ENCODE measurements around the gene CS. TPM values are rescaled to one million over a fixed set of nuclear protein-coding genes. Genes with fewer than 3 reads are reported as not detected.

CS gene
- total RNA-seq, 2 experiments from 2014 or later, result 188 to 193 TPM

DNA sequence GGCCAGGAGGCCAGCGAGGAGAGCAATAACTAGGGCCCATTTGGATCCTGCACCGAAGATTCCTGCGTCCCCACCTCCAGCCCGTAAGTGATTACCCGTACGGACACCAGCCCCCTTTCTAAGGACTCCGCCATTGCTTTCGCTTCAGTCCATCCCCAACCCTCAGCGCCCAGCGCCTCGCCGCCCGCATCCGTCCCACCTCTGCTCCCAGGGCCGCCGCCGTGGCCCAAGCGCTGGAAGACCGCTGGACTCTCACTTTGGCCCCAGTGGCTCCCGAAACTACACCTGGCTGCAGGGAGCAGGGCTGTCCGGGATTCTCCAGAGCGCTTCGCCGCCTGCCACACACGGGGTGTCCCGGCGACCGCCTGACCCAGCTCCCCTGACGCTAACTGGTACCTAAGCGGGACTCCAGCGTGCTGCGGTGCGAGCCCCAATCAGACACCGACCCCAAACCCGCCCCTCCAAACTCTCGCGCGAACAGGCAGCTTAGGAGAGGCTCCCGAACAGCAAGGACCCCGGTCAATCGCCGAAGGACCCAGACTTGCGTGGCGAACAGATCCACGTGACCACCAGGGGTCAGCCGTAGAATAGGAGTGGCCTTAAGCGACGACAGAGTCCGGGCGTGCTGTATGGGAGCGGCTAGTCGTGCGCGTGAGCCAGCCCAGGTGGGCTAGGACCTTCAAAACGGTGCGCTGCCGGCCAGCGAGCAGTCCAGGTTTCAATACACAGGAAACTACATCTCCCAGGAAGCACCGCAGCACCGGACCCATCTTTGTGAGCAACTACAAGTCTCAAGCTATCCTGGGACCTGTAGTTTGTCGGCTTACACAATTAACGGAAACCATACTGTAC lies 15.7 kb upstream of the CS start, which contains the start of gene CNPY2:
Gene CNPY2, minus strand, starts transcription at position 367 of the 852 bp plus-strand sequence. CDS start 771 bp downstream, outside the sequence.
- ChIA-PET CTCF (interaction anchor here (0.6 to 2.6 kb wide), 14 partner anchors 10 to 321 kb away, joined by 3 to 24 read pairs (median 4); partner anchors contain the start of genes ANKRD52, IL23A, RNF41 and SMARCC2), POLR2A (interaction anchor here (0.7 to 3.8 kb wide), 28 partner anchors 9 to 498 kb away, joined by 3 to 66 read pairs (median 4); partner anchors contain the start of genes ANKRD52, COQ10A, IL23A and MYL6)
- H3K4me1 Mint-ChIP-seq, result peaks cover 21% of the 10 kb centered on the region
- H3K27ac Mint-ChIP-seq, result peak within 1 kb of the TSS; percentile 94
- peak within 1 kb of the TSS; percentile 96 for H3K4me3 Mint-ChIP-seq
- peak; percentile 94 for DNase-seq
- peaks cover 24% of the 10 kb centered on the region for H3K36me3 Mint-ChIP-seq (ENCODE audit: low read depth)
- no peaks in the 10 kb centered on the region for H3K9me3 Mint-ChIP-seq
- no peaks in the 10 kb centered on the region for H3K27me3 Mint-ChIP-seq

DNA sequence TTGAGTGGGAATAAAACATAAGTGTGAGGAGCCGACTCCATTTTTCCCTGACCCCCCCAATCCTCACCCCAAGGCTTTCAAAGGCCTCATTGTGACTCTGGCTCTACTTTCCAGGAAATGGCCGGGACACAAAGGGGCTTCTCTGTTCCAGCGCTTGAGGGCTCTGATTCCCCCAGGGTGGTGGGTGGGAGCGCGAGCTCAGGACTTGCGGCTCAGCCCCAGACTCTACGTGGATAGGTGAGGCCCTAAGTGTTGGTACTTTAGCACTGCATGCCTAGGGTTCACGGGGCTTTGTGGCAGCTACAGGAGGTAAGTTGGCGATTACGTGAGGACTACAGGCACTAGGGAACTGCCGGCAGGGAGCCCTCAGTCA lies 15.1 kb upstream of the CS start:
- H3K9me3 Mint-ChIP-seq, result no peaks in the 10 kb centered on the region
- peaks cover 30% of the 10 kb centered on the region for H3K36me3 Mint-ChIP-seq (ENCODE audit: low read depth)
- peak; percentile 31 for DNase-seq
- H3K27me3 Mint-ChIP-seq, result no peaks in the 10 kb centered on the region
- peak overlapping the region; percentile 96 for H3K4me3 Mint-ChIP-seq
- POLR2A ChIA-PET, result interaction anchor here (0.9 to 3.8 kb wide), 22 partner anchors 10 to 341 kb away, joined by 3 to 66 read pairs (median 5); partner anchors contain the start of genes COQ10A, IL23A, MYL6B and PAN2
- CTCF ChIA-PET, result interaction anchor here (1.0 to 2.6 kb wide), 8 partner anchors 10 to 149 kb away, joined by 3 to 24 read pairs (median 6); partner anchors contain the start of genes ANKRD52, IL23A and STAT2
- H3K4me1 Mint-ChIP-seq, result peaks cover 21% of the 10 kb centered on the region
- H3K27ac Mint-ChIP-seq, result peak overlapping the region; percentile 94

DNA sequence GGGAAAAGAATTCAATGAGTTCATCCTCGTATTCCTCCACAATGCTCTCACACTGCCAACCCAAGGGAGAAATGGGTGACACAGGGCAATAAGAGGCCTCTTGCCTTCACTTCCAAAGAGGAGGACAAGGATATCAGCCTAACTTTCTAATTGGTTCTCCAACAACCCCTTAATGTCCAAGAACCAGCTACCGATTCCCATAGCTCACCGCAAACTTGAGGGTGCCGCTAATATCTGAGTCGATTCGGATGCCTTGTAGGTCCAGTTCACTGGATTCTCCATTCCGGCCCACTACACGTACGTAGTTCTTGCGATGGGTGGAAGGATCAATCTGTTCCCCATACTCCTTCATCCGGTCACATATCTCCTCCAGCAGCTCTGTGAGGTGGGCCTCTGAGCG lies 10.9 kb upstream of the CS start:
- DNase-seq, result no peak
- Mint-ChIP-seq H3K4me1 (peaks cover 15% of the 10 kb centered on the region), H3K36me3 (ENCODE audit: low read depth) (peaks cover 28% of the 10 kb centered on the region), H3K9me3 (no peaks in the 10 kb centered on the region), H3K27ac (no peak overlapping the region), H3K4me3 (no peak overlapping the region), H3K27me3 (no peaks in the 10 kb centered on the region)
- CTCF ChIA-PET, result interaction anchor here (0.7 to 2.0 kb wide), 3 partner anchors 53 to 135 kb away, joined by 3 to 6 read pairs (median 5); partner anchors contain the start of genes ANKRD52 and SMARCC2
- POLR2A ChIA-PET, result interaction anchor here (1.0 to 5.3 kb wide), 5 partner anchors 11 to 153 kb away, joined by 3 to 35 read pairs (median 3); partner anchors contain the start of genes CS and STAT2

DNA sequence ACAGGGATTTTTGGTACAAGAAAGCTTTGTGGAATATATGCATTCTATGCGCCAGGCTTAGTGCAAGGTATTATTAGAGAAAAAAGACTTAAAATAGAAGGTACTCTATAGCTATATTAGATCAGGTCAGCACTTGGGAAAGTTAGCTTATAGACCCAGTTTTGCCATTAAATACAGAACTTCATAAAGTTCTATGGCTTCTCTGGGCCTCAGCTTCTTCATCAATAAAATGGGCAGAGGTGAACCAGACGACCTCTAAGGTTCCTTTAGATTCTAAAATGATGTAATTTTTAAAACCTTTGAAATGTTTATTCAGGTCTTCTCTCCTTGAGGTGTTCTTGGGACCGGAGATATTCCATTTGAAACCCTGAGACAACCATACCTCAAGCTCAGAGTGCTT lies 8.6 kb upstream of the CS start:
- no peak for DNase-seq
- H3K36me3 Mint-ChIP-seq (ENCODE audit: low read depth), result peaks cover 24% of the 10 kb centered on the region
- H3K4me1 Mint-ChIP-seq, result no peaks in the 10 kb centered on the region
- ChIA-PET POLR2A (interaction anchor here (3.9 to 5.3 kb wide), 2 partner anchors 9 to 51 kb away, joined by 16 to 35 read pairs; partner anchors contain the start of genes CS and STAT2), CTCF (interaction anchor here (0.7 to 1.2 kb wide), 4 partner anchors 20 to 118 kb away, joined by 3 read pairs; partner anchors contain the start of gene STAT2)
- no peak overlapping the region for H3K4me3 Mint-ChIP-seq
- H3K27ac Mint-ChIP-seq, result no peak overlapping the region
- H3K27me3 Mint-ChIP-seq, result no peaks in the 10 kb centered on the region
- H3K9me3 Mint-ChIP-seq, result no peaks in the 10 kb centered on the region

DNA sequence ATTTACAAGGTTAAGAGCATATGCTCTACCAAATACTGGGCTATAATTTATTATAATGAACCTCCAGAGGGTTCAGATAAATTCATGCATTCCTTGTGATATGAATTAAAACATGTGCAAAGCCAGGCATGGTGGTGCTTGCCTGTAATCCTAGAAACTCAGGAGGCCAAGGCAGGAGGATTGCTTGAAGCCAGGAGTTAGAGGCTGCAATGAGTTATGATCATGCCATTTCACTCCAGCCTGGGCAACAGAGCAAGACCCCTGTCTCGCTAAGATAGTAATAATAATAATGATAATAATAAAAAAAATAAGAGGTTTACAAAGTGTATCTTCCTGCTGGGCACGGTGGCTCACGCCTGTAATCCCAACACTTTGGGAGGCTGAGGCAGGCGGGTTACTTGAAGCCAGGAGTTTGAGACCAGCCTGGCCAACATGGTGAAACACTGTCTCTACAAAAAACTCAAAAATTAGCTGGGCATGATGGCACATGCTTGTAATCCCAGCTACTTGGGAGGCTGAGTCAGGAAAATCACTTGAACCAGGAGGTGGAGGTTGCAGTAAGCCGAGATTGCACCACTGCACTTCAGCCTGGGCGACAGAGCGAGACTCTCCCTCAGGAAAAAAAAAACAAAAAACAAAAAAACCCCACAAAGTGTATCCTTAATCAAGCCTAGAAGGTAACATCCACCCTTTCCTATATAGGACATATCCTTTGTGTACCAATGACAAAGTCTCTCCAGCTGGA lies 7.3 kb upstream of the CS start:
- H3K27me3 Mint-ChIP-seq, result no peaks in the 10 kb centered on the region
- no peak for DNase-seq
- H3K9me3 Mint-ChIP-seq, result no peaks in the 10 kb centered on the region
- peaks cover under 1% of the 10 kb centered on the region for H3K4me1 Mint-ChIP-seq
- no peak overlapping the region for H3K27ac Mint-ChIP-seq
- ChIA-PET POLR2A (interaction anchor here (3.9 kb wide), 1 partner anchor 52 kb away, joined by 16 read pairs; the partner anchor contains the start of gene STAT2), CTCF (no interaction called here)
- no peak overlapping the region for H3K4me3 Mint-ChIP-seq
- peaks cover 24% of the 10 kb centered on the region for H3K36me3 Mint-ChIP-seq (ENCODE audit: low read depth)

DNA sequence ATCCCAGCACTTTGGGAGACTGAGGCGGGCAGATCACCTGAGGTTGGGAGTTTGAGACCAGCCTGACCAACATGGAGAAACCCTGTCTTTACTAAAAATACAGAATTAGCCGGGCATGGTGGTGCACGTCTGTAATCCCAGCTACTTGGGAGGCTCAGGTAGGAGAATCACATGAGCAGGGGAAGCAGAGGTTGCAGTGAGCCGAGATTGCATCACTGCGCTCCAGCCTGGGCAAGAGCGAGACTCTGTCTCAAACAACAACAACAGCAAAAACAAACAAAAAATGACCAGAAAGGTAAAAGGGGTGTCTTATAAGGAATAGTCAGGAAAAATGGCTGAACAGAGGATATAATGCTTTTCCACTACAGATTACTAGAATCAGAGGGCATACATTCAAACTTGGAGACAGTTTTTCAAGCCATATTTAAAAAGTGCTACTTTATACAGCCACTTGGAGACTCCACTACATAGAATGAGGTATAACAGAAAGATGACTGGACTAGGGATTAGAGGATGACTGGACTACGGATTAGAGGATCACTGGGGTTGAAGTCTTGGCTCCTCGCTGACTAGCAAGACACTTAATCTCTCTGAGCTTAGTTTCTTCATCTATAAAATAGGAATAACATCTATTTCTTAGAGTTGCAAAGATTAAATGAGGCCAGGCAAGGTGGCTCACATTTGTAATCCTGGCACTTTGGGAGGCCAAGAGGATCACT lies 4.9 kb upstream of the CS start:
- H3K27me3 Mint-ChIP-seq, result no peaks in the 10 kb centered on the region
- ChIA-PET POLR2A (interaction anchor here (0.9 kb wide), 1 partner anchor 11 kb away, joined by 3 read pairs; the partner anchor contains the start of gene CNPY2), CTCF (interaction anchor here (0.5 kb wide), 1 partner anchor 8 kb away, joined by 3 read pairs; no protein-coding TSS in a partner anchor)
- no peak for DNase-seq
- H3K4me1 Mint-ChIP-seq, result peaks cover 19% of the 10 kb centered on the region
- H3K9me3 Mint-ChIP-seq, result no peaks in the 10 kb centered on the region
- H3K27ac Mint-ChIP-seq, result no peak overlapping the region
- no peak overlapping the region for H3K4me3 Mint-ChIP-seq
- peaks cover 10% of the 10 kb centered on the region for H3K36me3 Mint-ChIP-seq (ENCODE audit: low read depth)

DNA sequence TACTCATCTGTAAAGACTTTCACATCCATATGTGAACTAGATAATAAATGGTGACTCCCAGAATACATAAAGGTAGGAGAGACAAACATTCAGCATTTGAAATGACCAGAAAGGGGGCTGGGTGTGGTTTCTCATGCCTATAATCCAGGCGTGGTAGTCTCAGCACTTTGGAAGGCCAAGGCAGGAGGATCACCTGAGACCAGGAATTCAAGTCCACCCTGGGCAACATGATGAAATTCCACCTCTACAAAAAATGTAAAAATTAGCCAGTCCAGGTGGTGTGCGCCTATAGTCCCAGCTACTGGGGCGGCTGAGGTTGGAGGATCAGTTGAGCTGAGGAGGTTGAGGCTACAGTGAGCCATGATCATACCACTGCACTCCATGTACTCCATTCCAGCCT lies 4.1 kb upstream of the CS start:
- CTCF ChIA-PET, result interaction anchor here (0.5 kb wide), 1 partner anchor 9 kb away, joined by 3 read pairs; no protein-coding TSS in a partner anchor

DNA sequence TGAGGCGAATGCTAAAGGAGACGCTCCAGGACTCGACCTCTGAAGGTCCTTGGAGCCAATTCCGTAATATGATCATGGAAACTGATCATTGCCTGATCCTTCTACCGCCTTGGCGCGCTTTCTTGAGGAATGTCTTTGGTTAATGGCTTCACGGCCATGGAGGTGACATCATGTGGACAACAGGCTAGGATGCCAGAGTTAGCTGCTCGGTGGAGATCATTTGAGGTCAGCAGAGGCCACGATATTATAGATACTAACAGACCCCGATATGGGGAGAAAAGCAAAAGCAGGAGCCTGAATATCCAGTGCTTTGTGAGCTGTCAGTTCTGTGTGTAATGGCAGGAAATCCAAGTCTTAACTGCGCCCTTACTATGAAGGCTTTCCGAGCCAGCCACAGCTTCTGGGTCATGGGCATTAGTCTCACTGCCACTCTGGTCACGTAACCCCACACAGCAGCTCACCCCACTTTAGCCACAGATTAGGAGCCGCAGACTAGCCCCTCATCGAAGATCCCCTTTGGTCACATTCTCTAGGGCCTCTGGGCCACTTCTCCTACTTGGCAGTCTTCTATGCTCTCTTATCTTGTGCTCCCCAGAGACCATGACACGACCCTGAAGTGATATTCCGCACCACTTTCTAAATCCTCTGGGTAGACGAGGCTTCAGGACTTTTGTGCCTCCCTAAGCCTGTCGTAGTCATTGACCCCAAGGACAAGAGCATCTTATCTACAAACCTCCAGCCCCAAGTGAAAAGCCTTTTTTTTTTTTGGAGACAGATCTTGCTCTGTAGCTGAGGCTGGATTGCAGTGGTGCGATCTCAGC lies 724 bp upstream of the CS start:
- ChIA-PET CTCF (interaction anchor here (0.6 to 1.6 kb wide), 8 partner anchors 20 to 976 kb away, joined by 3 to 6 read pairs (median 4); partner anchors contain the start of genes ANKRD52, COQ10A and SMARCC2), POLR2A (interaction anchor here (1.1 to 3.9 kb wide), 6 partner anchors 10 to 197 kb away, joined by 3 to 35 read pairs (median 7); partner anchors contain the start of genes COQ10A, IL23A and PA2G4)
- H3K36me3 Mint-ChIP-seq (ENCODE audit: low read depth), result peaks cover 29% of the 10 kb centered on the region
- peaks cover 50% of the 10 kb centered on the region for H3K4me1 Mint-ChIP-seq
- H3K27ac Mint-ChIP-seq, result peak overlapping the region; percentile 84
- peak overlapping the region; percentile 95 for H3K4me3 Mint-ChIP-seq
- DNase-seq, result no peak
- no peaks in the 10 kb centered on the region for H3K27me3 Mint-ChIP-seq
- H3K9me3 Mint-ChIP-seq, result no peaks in the 10 kb centered on the region

More for the DNA sequence above, 4.1 kb upstream of the CS start:
- Mint-ChIP-seq H3K36me3 (ENCODE audit: low read depth) (peaks cover 5% of the 10 kb centered on the region), H3K9me3 (no peaks in the 10 kb centered on the region), H3K27ac (no peak overlapping the region), H3K27me3 (no peaks in the 10 kb centered on the region), H3K4me1 (peaks cover 19% of the 10 kb centered on the region), H3K4me3 (no peak overlapping the region)
- no peak for DNase-seq
- POLR2A ChIA-PET, result interaction anchor here (0.9 kb wide), 1 partner anchor 12 kb away, joined by 3 read pairs; the partner anchor contains the start of gene CNPY2

DNA sequence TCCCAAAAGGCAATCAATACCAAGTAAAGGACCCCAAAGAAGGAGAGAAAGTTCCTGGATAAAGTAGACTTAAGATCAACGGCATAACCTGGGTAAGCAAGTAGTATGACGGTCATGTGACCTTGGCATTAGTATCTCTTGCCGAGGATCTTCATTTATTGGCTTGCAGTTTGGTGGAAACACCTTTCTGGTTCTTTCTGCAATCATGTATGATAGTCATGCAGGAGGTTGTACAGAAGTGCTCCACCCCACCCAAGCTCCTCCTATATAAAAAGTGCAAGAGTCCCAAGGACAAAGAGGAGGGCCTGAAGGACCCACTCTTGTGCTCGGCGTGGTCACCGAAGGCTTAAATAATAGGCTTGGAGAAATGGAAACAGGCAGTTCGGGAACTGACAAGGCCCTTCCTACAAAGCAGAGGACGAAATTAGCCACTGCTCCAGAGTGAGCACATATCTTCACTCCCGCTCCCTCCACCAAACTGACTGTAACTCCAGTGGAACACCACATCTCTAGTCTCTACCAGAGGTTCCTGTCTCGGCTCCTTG lies 750 bp downstream of the CS start:
- Mint-ChIP-seq H3K4me3 (peak overlapping the region; percentile 95), H3K36me3 (ENCODE audit: low read depth) (peaks cover 23% of the 10 kb centered on the region), H3K27me3 (no peaks in the 10 kb centered on the region), H3K27ac (peak overlapping the region; percentile 84), H3K4me1 (peaks cover 51% of the 10 kb centered on the region), H3K9me3 (no peaks in the 10 kb centered on the region)
- DNase-seq, result peak; percentile 35
- POLR2A ChIA-PET, result interaction anchor here (0.6 to 3.9 kb wide), 21 partner anchors 11 to 469 kb away, joined by 3 to 35 read pairs (median 3); partner anchors contain the start of genes BAZ2A, COQ10A, IL23A and MYL6B
- CTCF ChIA-PET, result interaction anchor here (0.6 to 1.6 kb wide), 8 partner anchors 9 to 1301 kb away, joined by 3 to 6 read pairs (median 3); partner anchors contain the start of genes ANKRD52, COQ10A and RNF41

DNA sequence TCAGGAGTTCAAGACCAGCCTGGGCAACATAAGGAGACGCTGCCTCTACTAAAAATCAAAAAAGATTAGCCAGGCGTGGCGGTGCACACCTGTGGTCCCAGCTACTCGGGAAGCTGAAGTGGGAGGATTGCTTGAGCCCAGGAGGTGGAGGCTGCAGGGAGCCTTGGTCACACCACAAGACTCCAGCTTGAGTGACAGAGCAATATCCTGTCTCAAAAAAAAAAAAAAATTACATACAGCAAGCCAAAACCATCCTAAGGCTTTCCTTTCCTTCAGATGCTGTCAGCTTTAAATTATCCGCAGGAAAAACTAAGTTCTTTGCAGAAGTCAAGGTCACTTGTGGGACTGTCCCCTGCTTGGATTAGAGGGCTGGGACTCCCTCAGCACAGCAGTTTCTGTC lies 1.3 kb downstream of the CS start:
- Mint-ChIP-seq H3K27me3 (no peaks in the 10 kb centered on the region), H3K27ac (peak overlapping the region; percentile 84), H3K4me1 (peaks cover 51% of the 10 kb centered on the region), H3K4me3 (peak overlapping the region; percentile 95), H3K9me3 (no peaks in the 10 kb centered on the region), H3K36me3 (ENCODE audit: low read depth) (peaks cover 25% of the 10 kb centered on the region)
- CTCF ChIA-PET, result interaction anchor here (0.6 to 1.6 kb wide), 6 partner anchors 9 to 1301 kb away, joined by 3 to 5 read pairs (median 3); partner anchors contain the start of gene RNF41
- POLR2A ChIA-PET, result interaction anchor here (0.6 to 3.9 kb wide), 20 partner anchors 12 to 469 kb away, joined by 3 to 35 read pairs (median 4); partner anchors contain the start of genes BAZ2A, COQ10A, MYL6B and PA2G4
- DNase-seq, result no peak
